ENCODE data around the gene AIRE. TPM values are rescaled to one million over a fixed set of nuclear protein-coding genes. Genes with fewer than 3 reads are reported as not detected.

Gene AIRE
- total RNA-seq, 4 donors from 2014 or later, result 1.7 TPM; not detected in 3

DNA sequence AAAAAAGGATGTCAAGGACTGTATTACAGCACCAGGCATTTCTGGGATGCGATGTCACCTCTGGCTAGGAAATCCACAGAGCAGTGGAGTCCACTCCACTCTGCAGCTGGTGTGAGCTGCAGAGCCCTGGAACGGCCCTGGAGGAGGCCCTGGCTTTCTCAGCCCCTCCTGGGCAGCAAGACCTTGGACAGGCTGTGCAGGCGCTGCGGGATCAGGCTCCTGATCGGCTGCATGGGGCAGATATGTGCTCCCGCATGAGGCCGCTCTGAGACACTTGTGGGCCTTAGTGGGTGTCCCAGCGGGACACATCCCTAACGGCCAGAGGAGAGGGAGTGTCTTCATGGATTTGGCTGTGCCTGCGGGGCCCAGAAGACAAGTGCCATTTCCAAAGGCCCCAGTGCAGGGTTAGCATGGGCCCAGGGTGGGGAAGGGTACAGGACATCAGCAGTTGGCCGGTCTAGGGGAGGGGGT lies 30.1 kb upstream of the AIRE start:
- H3K27ac ChIP-seq, result no peak overlapping the region
- no peaks in the 10 kb centered on the region for H3K4me1 ChIP-seq

DNA sequence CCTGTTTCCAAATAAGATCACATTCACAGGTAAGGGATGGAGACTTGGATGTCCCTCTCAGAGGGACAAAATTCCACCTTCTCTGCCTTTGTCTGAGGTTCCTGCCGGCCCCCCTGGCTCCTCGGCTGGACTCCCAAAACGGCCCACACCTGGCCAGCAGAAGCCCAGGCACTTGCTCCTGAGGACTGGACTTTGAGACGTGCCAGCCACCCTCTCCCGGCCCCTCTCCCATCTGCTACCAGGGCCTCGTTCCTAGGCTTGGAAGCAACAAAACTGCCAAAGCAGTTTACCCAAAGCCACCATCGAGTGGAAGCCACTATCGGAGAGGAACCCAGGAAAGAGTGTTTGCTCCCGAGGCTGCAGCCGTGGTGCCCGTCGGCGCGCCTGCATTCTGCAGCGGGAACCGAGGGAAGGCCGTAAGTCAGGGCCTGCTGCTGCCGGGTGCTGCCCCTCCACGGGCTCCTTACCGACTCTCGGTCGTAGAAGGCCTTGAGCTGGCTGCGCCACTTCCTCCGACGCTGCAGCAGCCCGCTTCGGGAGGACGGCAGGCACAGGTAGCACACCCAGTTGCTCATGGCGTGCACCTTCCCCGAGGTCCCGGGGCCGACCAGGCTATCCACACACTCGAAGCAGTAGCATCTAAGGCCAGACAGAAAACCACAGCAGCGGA lies 27.5 kb upstream of the AIRE start:
- peak in 1 of 3 donors; percentile 16 for DNase-seq
- no peaks in the 10 kb centered on the region for H3K9me3 ChIP-seq
- H3K27ac ChIP-seq, result no peak overlapping the region
- no peaks in the 10 kb centered on the region for H3K27me3 ChIP-seq
- H3K36me3 ChIP-seq, result no peaks in the 10 kb centered on the region
- no peaks in the 10 kb centered on the region for H3K4me1 ChIP-seq
- no peak overlapping the region for H3K4me3 ChIP-seq
- no peak for TF ChIP-seq POLR2A (IDR thresholded peaks at IDR 0.05)
- no peak for TF ChIP-seq CTCF (IDR thresholded peaks at IDR 0.05)

More for the DNA sequence above, 30.1 kb upstream of the AIRE start:
- Histone ChIP-seq H3K4me3 (no peak overlapping the region), H3K36me3 (no peaks in the 10 kb centered on the region), H3K9me3 (no peaks in the 10 kb centered on the region), H3K27me3 (no peaks in the 10 kb centered on the region)
- TF ChIP-seq CTCF (IDR thresholded peaks at IDR 0.05) (no peak), POLR2A (IDR thresholded peaks at IDR 0.05) (no peak)
- DNase-seq, result peak in 1 of 3 donors; percentile 34

GRCh38 chr21:44259082-44259705 lies 26.5 kb upstream of the AIRE start:
- H3K4me1 ChIP-seq, result no peaks in the 10 kb centered on the region
- no peak for DNase-seq
- no peaks in the 10 kb centered on the region for H3K36me3 ChIP-seq
- no peak overlapping the region for H3K4me3 ChIP-seq
- TF ChIP-seq CTCF (IDR thresholded peaks at IDR 0.05) (no peak), POLR2A (IDR thresholded peaks at IDR 0.05) (no peak)
- H3K27me3 ChIP-seq, result no peaks in the 10 kb centered on the region
- H3K27ac ChIP-seq, result no peak overlapping the region
- no peaks in the 10 kb centered on the region for H3K9me3 ChIP-seq

DNA sequence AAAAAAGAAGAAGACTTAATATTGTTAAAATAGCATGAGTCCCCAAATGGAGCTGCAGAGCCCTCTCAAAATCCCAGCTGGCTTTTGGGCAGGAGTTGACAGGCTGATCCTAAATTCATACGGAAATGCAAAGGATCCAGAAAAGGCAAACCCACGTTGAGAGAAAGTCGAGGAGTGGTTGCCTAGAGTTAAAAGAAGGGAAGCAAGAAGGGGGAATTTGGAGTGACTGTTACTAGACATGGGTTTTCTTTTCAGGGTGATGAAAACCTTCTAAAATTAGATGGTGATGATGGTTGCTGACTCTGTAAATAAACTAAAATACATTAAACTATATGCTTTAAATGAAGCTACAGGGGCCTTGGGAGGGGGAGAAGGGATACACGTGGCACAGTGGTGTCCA lies 25.6 kb upstream of the AIRE start:
- no peaks in the 10 kb centered on the region for H3K36me3 ChIP-seq
- H3K9me3 ChIP-seq, result no peaks in the 10 kb centered on the region
- no peak for TF ChIP-seq POLR2A (IDR thresholded peaks at IDR 0.05)
- TF ChIP-seq CTCF (IDR thresholded peaks at IDR 0.05), result no peak
- no peaks in the 10 kb centered on the region for H3K4me1 ChIP-seq
- H3K27ac ChIP-seq, result no peak overlapping the region
- H3K27me3 ChIP-seq, result no peaks in the 10 kb centered on the region
- DNase-seq, result no peak
- no peak overlapping the region for H3K4me3 ChIP-seq

GRCh38 chr21:44260791-44261631 lies 24.7 kb upstream of the AIRE start:
- Histone ChIP-seq H3K9me3 (no peaks in the 10 kb centered on the region), H3K27ac (no peak overlapping the region), H3K4me3 (no peak overlapping the region), H3K4me1 (no peaks in the 10 kb centered on the region), H3K36me3 (no peaks in the 10 kb centered on the region), H3K27me3 (no peaks in the 10 kb centered on the region)
- no peak for TF ChIP-seq CTCF (IDR thresholded peaks at IDR 0.05)
- no peak for DNase-seq
